ENCODE measurements around the gene BCORL1.

GRCh38 chrX:129983575-129984110, 1.2 kb downstream of the BCORL1 start:
- TF ChIP-seq CTCF (conservative IDR thresholded peaks at IDR 0.05; ENCODE audit: low read depth, low read length) (no peak), EZH2 (IDR thresholded peaks at IDR 0.05; ENCODE audit: borderline replicate concordance, low read depth, low read length, poor library complexity, severe bottlenecking) (no peak)
